D721Med (cell line): ENCODE data around the gene SGCG.

ENCODE experiments used
- DNase-seq: peaks from one replicate; pipeline ENCODE4 v3.0.0; 2011; ENCODE audit warnings: low spot score; ENCODE audit not compliant: insufficient read length
- FAIRE-seq: peaks from 2 replicates; lab custom pipeline; 2011; peaks lifted over from hg19 to GRCh38; lab: Jason Lieb, UNC
- TF ChIP-seq, protein P1 (sequence below): IDR thresholded peaks from 2 replicates; pipeline ENCODE4 v1.5.1; 2012; ENCODE audit warnings: mild to moderate bottlenecking, control low read depth; ENCODE audit not compliant: insufficient read depth; ENCODE audit errors: missing control alignments

The SGCG gene

DNA sequence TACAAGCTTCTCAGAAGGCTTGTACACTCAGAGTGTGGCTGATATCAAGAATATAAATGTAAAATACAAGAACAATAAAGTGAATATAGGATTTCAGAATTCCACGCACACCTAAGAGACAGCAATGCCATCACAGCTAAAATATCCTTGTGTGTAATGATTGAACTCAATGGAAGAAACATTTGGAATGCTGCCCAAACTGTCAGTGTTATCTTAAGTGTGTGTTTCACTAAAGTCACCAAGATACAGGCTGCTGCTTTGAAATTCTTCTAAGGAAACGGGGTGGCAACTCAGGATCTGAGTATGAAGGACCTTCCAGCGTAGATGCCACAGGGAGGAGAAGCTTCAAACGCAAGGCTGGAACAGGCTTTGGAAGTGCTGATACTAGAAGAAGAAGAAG lies 86.8 kb downstream of the SGCG start:
- DNase-seq (no peak), FAIRE-seq (no peak)
- TF ChIP-seq, protein P1, sequence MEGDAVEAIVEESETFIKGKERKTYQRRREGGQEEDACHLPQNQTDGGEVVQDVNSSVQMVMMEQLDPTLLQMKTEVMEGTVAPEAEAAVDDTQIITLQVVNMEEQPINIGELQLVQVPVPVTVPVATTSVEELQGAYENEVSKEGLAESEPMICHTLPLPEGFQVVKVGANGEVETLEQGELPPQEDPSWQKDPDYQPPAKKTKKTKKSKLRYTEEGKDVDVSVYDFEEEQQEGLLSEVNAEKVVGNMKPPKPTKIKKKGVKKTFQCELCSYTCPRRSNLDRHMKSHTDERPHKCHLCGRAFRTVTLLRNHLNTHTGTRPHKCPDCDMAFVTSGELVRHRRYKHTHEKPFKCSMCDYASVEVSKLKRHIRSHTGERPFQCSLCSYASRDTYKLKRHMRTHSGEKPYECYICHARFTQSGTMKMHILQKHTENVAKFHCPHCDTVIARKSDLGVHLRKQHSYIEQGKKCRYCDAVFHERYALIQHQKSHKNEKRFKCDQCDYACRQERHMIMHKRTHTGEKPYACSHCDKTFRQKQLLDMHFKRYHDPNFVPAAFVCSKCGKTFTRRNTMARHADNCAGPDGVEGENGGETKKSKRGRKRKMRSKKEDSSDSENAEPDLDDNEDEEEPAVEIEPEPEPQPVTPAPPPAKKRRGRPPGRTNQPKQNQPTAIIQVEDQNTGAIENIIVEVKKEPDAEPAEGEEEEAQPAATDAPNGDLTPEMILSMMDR = no peak

DNA sequence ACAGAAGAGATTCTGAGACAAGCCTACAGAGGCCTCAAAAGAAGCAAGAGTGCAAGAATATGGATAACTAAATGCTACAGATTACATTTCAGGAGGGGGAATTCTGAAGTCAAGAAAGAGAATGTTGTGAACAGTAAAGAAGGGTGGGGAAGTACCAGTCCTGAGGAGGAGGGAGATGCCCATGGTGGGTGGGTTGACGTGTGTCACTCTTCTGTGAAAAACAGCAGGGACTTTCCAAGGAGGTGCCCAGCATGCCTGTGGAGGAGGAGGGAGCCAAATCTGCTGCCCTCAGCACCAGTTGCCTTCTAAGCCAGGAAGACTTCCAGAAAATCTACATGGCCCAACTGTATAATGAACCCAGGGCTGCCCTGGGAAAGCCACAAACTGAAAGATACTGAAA lies 87.7 kb downstream of the SGCG start:
- no peak for DNase-seq
- TF ChIP-seq, protein P1 = no peak
- no peak for FAIRE-seq

DNA sequence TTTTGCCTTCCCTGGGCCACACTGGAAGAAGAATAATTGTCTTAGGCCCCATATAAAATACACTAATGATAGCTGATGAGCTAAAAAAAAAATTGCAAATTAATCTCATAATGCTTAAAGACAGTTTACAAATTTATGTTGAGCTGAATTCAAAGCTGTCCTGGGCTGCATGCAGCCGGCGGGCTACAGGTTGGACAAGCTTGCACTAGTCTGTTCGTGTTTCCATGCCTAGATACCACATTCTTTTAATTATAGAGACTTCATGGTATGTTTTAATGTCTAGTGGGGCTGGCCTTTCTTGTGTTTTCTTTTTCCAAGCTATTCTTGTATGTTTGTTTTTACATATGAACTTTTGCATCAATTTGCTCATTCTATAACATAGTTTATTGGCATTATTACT lies 90.6 kb downstream of the SGCG start:
- FAIRE-seq = no peak

DNA sequence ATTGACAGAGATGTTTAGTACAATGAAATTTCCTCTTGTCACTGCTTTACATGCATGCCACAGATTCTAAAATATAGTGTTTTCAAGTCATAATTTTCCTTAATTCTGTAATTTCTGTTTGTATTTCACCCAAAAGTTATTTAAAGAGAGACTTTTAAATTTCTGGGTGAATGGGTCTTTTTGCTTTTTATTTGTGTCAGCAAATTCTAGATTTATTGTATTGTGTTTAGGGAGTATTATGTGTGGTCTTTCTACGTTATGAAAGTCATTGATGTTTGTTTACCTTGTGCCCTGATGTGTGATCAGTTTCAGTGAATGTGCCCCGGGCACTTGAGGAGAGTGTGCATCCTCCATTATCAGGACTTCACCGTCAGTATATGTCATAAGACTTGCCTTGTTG lies 92.7 kb downstream of the SGCG start:
- TF ChIP-seq, protein P1 = no peak

More for the DNA sequence above, 90.6 kb downstream of the SGCG start:
- no peak for DNase-seq
- TF ChIP-seq, protein P1 = no peak

DNA sequence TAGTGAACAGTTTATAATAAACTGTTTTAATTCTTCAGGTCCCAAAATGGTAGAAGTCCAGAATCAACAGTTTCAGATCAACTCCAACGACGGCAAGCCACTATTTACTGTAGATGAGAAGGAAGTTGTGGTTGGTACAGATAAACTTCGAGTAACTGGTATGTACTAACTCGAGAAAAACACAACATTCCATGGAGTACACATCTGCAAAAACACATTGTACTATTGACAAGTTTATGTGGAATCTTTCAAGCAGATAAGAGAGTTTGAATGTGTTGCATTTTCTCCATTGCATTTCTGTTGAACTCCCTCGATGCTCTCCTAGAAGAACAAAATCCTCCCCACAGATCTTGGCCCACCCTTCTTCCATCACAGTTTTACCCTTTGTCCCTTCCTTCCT lies 98.5 kb downstream of the SGCG start:
- TF ChIP-seq, protein P1 = no peak
- DNase-seq = no peak
- FAIRE-seq = no peak

More for the DNA sequence above, 92.7 kb downstream of the SGCG start:
- DNase-seq = no peak
- no peak for FAIRE-seq

DNA sequence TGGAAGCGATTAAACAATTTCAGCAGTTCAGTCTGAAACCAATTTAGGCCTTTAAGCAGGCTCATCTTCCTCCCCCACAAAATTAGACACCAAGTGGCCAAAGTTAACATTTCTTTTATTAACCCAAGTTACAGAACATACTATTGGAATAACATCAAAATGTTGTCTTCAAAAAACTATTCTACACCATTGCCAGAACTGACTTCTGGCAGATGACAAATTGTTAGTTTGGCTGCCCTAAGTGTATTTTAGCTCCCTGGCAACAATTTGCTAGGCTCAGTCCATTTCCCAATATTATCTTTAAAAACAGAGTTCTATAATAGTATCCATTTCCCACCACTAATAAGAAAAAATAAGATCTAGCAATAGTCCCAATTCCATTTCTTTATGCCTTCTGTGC lies 107.8 kb downstream of the SGCG start:
- FAIRE-seq (no peak), DNase-seq (no peak)
- TF ChIP-seq, protein P1 = no peak

DNA sequence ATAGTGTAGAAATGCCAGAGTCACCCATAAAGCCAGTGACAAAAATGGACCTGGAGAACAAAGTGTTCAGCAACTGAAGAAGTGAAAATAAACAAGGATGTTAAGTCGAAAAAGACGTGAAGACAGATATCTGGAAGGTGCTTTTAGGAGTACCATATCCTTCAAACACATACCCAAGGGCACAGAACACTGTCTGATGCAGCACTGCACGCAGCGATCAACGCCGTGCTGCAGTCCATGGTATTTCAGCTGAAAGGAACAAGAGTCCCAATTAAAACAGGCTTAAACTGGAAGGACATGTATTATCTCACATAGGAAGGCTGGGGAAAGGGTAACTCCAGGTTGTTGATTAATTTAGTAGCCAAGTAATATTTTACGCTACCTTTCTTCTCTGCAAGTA lies 108.2 kb downstream of the SGCG start:
- no peak for FAIRE-seq
- DNase-seq = no peak
- TF ChIP-seq, protein P1 = no peak
